Testis (tissue), 2 donors: ENCODE measurements around the gene HS3ST5.

Experiments
- CTCF ChIP-seq, 3 experiments: fragments of 450-650 bp in 2 of 3; fragments of 200-600 bp in 1 of 3; sonication (generic) in 1 of 3; IDR thresholded peaks; one replicate each; pipeline ENCODE4 v1.5.1; 2016 to 2019; ENCODE audit warnings: antibody characterized with exemption in 3 of 3, mild to moderate bottlenecking in 2 of 3, moderate library complexity in 1 of 3
- POLR2A ChIP-seq: fragments of 450-650 bp; IDR thresholded peaks from one replicate; pipeline ENCODE4 v1.6.1; 2017; ENCODE audit warnings: antibody characterized with exemption, mild to moderate bottlenecking, moderate library complexity

- no peak for TF ChIP-seq CTCF (IDR thresholded peaks at IDR 0.05)
- TF ChIP-seq POLR2A: no peak
Observed at GRCh38 chr6:114276783-114277182, 66.0 kb downstream of the HS3ST5 start.
